H1 (cell line): Measurements from ENCODE around the gene RELT.

Source experiments
- CEBPB ChIP-seq: IDR thresholded peaks from 2 replicates; pipeline ENCODE4 v1.6.1; 2012; ENCODE audit warnings: low read depth, low read length
- CTCF ChIP-seq, 3 experiments: IDR thresholded peaks; 1 replicate in 2 of 3; 2 replicates in 1 of 3; pipeline versions ENCODE4 v1.5.1 to v1.6.1; 2011; ENCODE audit warnings: low read length in 3 of 3, mild to moderate bottlenecking in 3 of 3, inconsistent platforms in 2 of 3, low read depth in 1 of 3, moderate library complexity in 1 of 3; ENCODE audit not compliant: insufficient read depth in 1 of 3; ENCODE audit errors: control extremely low read depth in 1 of 3
- GABPA ChIP-seq: IDR thresholded peaks from 2 replicates; pipeline ENCODE4 v1.6.1; 2011; ENCODE audit warnings: mild to moderate bottlenecking, low read length, moderate library complexity, borderline replicate concordance; ENCODE audit not compliant: insufficient read depth
- GTF2F1 ChIP-seq: IDR thresholded peaks from 2 replicates; pipeline ENCODE4 v1.6.1; 2012; ENCODE audit warnings: low read depth, low read length, improper control_type of control experiment, borderline replicate concordance
- MAX ChIP-seq: IDR thresholded peaks from 2 replicates; pipeline ENCODE4 v1.6.1; 2012; ENCODE audit warnings: inconsistent platforms
- POLR2AphosphoS5 ChIP-seq: IDR thresholded peaks from 2 replicates; pipeline ENCODE4 v1.6.1; 2011; ENCODE audit warnings: low read depth, low read length
- RBBP5 ChIP-seq: IDR thresholded peaks from 2 replicates; pipeline ENCODE4 v1.7.1; 2012; ENCODE audit warnings: low read depth, mild to moderate bottlenecking, inconsistent platforms, low read length, moderate library complexity, borderline replicate concordance

GRCh38 chr11:73406619-73407018 lies 30.4 kb downstream of the RELT start:
- no peak for TF ChIP-seq CTCF (IDR thresholded peaks at IDR 0.05; ENCODE audit: control extremely low read depth in 1 of 3, insufficient read depth in 1 of 3, low read depth in 1 of 3, low read length in 3 of 3)
- no peak for TF ChIP-seq CEBPB
- no peak for TF ChIP-seq GABPA
- TF ChIP-seq MAX = no peak
- no peak for TF ChIP-seq GTF2F1
- TF ChIP-seq POLR2AphosphoS5 = no peak
- TF ChIP-seq RBBP5 = no peak
